Measurements from ENCODE around the gene UBC. TPM values are rescaled to one million over a fixed set of nuclear protein-coding genes. Genes with fewer than 3 reads are reported as not detected.

Gene UBC
- total and polyA plus RNA-seq, 9 of the 15 experiments (the other 6 are each of a cell fraction or from before 2014, with no cell fraction given) = 533 to 1,153 (median 813) TPM

GRCh38 chr12:124867401-124867930 is 47.0 kb downstream of the UBC start (continued):
- no peak for TF ChIP-seq POLR3G (IDR thresholded peaks at IDR 0.05; ENCODE audit: extremely low read depth, insufficient read length, insufficient replicate concordance)
- no peak for TF ChIP-seq BRD4 (IDR thresholded peaks at IDR 0.05)
- TF ChIP-seq CTCF (IDR thresholded peaks at IDR 0.05 in 2 of 3, conservative IDR thresholded peaks at IDR 0.05 in 1 of 3; ENCODE audit: insufficient read depth in 2 of 3, low read depth in 1 of 3, low read length in 3 of 3) = no peak
- no peak for TF ChIP-seq CBX2 (IDR thresholded peaks at IDR 0.05; ENCODE audit: insufficient read depth, low read length, poor library complexity, severe bottlenecking)
- no peak for TF ChIP-seq KAT2B (IDR thresholded peaks at IDR 0.05; ENCODE audit: low read depth, low read length)
- TF ChIP-seq TAL1 (IDR thresholded peaks at IDR 0.05) = no peak
- TF ChIP-seq L3MBTL2 (IDR thresholded peaks at IDR 0.05) = peak; percentile 80
- TF ChIP-seq ZNF3 (CRISPR knock-in tag; IDR thresholded peaks at IDR 0.05) = no peak
- peak; percentile 85 for TF ChIP-seq DPF2 (IDR thresholded peaks at IDR 0.05)
- TF ChIP-seq E2F8 (IDR thresholded peaks at IDR 0.05; ENCODE audit: low read depth, partially characterized antibody) = no peak
- peak; percentile 72 for TF ChIP-seq TFAP4 (CRISPR knock-in tag; IDR thresholded peaks at IDR 0.05; ENCODE audit: borderline replicate concordance)
- peak; percentile 78 to 84; a peak in 3 of 4 replicates for TF ChIP-seq FOXK2 (conservative IDR thresholded peaks at IDR 0.05 in 1 of 2, IDR thresholded peaks at IDR 0.05 in 1 of 2; ENCODE audit: low read depth in 2 of 2)
- no peak for TF ChIP-seq SRSF3 (IDR thresholded peaks at IDR 0.05; ENCODE audit: insufficient read depth, low read length)
- no peak for TF ChIP-seq ATF1 (CRISPR knock-in tag; IDR thresholded peaks at IDR 0.05)
- TF ChIP-seq ATF1 (tag; IDR thresholded peaks at IDR 0.05) = 0 out of 2 replicates have a peak, but pooled peaks have one; percentile 39
- peak; percentile 98 for TF ChIP-seq MAFF (IDR thresholded peaks at IDR 0.05; ENCODE audit: low read length)
- 0 out of 2 replicates have a peak, but pooled peaks have one; percentile 44 for TF ChIP-seq DIDO1 (tag; IDR thresholded peaks at IDR 0.05; ENCODE audit: low read depth)
- peak; percentile 98 for TF ChIP-seq C11orf30 (IDR thresholded peaks at IDR 0.05; ENCODE audit: low read depth)
- 0 out of 2 replicates have a peak, but pooled peaks have one; percentile 31 for TF ChIP-seq CHAMP1 (IDR thresholded peaks at IDR 0.05)
- TF ChIP-seq HMGN3 (IDR thresholded peaks at IDR 0.05; ENCODE audit: borderline replicate concordance, extremely low read depth, insufficient read length, low read depth, low read length) = no peak
- TF ChIP-seq ZNF274 (IDR thresholded peaks at IDR 0.05; ENCODE audit: borderline replicate concordance, low read depth, low read length) = no peak
- TF ChIP-seq ZNF408 (CRISPR knock-in tag; IDR thresholded peaks at IDR 0.05; ENCODE audit: low read depth) = no peak

Measured in K562 (cell line).